NK-92 (cell line): ENCODE measurements around the gene AGBL4.

Experiments used
- DNase-seq: peaks from one replicate; lab custom pipeline; 2025; ENCODE audit not compliant: unreplicated experiment; lab: John Stamatoyannopoulos, UW

AGBL4 gene

DNA sequence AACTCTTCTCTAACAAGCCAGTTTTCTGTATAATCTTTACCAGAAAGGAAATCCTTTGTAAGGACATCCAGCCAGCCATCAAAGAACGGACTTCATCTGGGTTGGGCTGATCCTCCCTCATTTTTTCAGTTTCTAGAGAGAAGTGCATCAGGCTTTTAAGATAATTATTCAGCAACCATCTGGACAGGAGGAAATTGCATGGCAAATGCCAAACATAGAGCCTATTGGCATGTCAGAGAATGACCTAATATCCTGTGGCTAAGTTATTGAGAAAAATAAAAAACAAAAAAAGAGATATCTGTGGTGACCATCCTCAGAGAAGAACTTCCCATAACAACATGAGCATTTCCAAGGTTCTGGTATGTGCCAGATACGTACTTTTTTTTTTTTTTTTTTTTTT is 1172.1 kb downstream of the AGBL4 start:
- no peak for DNase-seq

DNA sequence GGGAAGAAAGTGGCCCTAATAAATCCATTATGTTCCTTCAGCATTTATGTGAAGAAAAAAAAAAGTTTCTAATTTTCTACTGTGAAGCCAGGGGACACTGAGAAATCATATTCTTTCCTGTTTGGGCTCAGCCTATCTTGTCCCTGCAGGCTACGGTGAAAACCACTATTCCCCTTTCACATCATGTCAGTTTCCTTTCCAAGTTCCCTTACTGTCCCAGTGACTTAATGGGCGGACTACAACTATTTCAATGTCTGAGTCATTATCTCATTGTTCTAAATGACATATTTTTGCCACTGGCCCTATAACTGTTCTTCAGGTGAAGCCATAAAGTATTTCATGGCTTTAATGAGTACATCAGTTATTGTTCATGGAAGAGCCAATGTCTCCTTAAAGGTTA is 1175.7 kb downstream of the AGBL4 start:
- no peak for DNase-seq

DNA sequence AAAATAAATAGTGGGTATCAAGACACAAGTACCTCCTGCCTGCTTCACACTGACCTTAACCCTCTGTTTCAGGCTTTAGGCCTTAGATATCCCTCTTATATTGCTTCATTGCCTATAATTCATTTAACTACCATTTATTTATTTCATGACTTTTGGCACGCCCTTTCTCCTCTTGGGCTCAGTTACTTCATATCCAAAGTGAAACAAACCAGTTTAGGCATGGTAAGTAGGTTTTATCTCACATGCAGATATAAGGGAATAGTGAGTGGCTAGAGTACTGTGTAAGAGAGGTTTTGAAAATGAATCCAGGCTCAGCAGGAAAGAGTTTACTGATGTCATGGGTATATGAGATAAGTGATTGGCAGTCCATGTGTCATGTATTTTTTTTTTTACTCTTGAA is 1177.3 kb downstream of the AGBL4 start:
- no peak for DNase-seq

DNA sequence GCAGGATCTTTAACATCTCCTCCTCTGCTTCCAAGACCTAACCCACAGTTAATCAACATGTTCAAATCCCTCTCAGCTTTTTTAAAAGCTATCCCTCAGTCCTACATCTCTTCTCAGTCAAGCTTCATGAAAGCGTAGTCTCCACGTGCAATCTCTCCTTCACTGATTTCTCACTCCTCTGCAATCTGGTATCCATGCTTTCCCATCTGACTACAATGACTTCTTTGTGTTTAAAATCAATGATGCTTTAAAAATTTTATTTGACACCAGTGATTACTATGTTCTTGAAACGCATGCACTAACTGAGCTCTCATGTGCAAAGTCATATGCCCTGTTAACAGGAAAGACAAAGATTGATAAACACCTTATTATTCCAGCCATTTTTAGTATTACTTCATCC is 1179.6 kb downstream of the AGBL4 start:
- no peak for DNase-seq

DNA sequence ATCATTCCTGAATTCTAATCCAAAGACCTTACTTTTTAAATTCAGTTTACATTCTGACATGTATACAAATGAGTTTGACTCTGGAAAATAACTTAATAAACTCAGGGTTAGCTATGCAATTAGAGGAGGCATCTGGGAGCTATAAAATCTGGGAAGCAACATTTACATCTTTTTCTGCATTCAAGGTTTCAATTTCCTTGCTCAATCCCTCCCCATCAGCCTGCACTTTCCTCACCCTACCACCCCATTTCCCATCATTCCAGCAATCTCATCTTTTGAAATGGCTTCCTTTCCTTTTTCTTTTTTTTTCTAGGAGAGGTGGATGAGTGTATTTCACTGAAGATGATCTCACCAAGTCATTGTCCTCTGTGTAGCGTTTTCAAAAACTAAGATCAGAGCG is 1181.8 kb downstream of the AGBL4 start:
- DNase-seq, result no peak

DNA sequence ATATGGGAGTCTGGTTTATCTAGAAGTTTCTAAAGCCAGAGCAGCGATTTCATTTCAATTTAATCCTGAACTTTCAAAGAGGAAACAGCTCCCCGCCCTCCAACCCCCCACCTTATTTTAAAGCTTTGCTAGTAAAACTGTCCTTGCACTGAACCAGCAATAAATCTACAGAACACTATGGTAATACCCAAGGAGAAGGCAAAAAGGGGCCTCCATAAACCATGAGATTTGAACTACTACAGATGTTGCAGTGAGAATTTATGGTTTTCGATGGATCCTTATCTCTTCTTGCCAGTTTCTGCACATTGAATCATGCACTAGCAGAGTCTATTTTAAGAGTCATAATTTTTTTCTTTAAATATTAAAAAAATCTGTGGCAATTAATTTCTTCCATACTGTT is 1182.3 kb downstream of the AGBL4 start:
- DNase-seq, result no peak

DNA sequence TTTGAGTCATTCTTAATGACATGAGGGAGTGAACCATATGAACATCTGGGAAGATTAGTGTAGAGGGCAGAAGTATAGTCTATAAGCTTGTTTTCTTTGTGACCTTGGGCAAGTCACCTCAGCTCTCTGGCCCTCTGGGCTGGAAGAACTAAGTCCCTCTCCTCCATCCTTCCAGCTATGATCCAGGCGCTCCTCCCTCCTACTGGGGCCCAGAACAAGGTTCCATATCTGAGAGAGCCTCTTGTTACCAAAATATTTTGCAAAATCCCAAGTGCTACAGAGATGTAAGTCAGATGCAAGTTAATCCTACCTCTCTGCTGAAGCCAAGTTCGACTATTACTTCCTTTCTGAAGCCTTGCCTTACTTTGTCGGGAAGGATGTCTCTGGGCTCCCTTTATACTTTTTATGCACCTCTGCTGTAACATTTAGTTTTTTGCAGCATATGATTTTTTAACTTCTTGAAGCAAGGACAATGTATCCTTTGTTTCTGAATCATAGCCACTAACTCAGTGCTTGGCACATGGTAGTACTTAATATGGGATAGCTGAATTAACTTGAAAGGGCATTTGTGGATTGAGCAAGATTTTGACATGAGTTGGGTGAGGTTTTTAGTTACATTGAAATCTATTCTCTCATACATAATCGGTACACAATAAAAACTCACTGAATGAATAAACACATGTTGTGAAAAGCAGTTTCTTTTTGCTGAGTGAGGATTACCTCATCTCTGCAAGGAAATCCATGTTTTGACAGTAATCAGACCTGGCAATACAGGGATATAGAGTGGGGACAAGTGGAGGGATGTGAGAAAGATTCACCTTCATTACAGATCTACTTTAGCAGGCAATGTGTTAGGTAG is 1192.4 kb downstream of the AGBL4 start:
- DNase-seq, result no peak

DNA sequence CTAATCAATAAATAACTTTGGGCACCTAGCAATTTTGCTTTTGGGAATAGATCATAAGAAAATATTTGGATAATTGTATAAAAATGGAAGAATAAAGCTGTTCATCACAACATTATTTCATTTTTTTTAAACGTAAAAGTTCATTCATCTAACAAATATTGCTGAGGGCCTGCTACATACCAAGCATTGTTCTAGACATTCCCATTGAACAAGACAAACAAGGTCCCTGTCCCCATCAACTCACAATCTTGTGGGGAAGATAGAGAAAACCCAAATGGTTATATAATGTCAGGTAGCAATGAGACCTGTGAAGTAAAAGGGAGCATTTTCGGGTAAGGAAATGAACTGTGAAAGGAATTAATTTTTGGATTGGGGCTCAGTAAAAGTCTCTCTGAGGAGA is 1193.0 kb downstream of the AGBL4 start:
- no peak for DNase-seq

DNA sequence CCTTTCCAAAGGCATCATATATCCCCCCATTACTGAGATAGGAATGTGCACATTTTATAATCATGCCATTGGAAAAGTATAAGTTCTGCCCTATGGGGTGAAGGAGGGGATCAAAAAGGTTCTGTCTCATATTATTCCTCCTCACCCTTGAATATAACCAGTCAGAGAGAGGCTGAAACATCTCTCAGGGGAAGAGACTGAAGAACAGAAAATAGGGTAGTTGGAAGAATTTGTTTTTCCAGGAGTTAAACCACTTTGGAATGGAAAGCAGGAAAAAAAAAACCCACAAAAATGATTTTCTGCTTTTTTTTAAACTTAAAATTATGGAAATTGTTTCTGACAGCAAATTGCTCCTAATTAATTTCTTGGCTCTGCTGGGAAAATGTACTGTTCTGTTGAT is 1194.3 kb downstream of the AGBL4 start:
- no peak for DNase-seq

DNA sequence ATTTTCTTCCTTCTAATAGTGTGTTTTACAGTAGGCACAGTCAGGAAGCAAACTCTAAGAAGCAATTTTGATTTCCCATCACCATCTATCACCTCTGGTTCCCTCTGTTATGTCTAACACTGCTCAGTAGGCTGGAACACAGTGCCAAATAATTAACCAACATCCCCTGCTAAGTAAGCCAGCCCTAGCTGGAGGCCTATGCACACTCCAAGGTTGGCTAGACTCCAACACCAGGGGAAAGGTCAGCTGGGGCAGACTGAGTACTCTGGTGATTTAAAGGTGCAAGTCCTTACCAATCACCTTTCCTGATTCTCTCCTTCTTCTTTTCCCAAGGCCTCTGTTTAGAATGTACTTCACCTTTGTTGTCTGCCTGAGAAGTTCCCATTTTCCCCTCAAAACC is 1200.6 kb downstream of the AGBL4 start:
- DNase-seq, result no peak

DNA sequence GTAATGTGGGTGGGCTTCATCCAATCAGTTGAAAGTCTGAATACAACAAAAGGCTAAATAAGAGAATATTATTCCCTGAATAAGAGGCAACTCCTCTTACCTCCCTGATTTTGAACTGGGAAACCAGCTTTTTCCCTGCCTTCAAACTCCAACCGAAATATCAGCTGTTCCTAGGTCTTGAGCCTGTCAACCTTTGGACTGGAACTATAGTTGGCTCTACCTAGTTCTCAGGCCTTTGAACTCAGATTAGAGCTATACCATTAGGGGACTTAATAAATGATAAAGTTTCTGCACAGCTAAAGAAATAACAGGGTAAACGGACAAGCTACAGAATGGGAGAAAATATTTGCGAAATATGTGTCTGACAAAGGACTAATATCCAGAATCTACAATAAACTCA is 1203.3 kb downstream of the AGBL4 start:
- DNase-seq, result no peak

DNA sequence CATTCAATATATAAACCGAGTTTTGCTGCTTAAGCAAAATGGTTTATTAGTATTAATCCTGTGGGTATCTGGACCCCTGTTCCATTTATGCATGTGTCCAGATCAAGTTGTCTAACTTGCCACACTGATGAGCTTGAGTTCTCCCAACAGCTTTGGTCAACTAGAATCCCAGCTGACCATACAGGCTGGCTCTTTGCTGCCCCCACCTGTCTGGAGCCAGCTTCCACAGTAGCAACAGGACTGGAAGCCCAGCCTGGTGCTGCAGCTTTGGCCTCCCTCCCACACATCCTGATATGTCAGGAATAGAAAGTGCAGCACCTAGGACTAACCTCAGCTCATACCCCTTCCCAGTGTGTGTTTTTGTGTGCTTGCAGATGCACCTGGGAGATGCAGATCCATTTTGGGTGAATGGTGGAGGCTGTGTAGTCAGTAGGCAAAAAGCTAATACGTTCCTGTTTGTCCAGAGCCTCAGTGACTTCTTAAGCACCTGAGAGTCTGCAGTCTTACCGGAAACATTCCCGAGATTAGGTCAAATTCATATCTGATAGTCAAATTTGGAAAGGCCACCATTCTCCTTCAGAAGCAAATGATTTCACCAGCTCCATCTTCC is 1206.1 kb downstream of the AGBL4 start:
- no peak for DNase-seq

DNA sequence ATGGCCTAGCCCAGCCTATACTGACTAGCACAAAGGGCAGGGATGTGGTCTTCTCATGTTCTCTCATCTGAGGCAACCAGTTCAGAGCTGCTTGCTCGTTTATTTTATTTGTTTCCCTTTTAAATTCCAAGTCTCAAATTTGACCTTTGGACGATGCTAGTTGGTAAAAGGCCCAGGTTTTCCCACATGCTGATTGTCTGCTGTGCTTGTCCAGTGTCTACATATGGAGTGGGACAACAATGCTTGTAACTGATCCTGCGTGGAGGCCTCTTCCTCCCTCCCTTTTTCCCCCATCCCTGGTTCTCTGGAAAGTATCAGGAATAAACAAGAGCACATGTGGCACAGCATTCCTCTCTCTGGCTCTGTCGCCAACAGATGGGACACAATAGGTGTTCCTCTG is 1213.0 kb downstream of the AGBL4 start:
- DNase-seq, result no peak

DNA sequence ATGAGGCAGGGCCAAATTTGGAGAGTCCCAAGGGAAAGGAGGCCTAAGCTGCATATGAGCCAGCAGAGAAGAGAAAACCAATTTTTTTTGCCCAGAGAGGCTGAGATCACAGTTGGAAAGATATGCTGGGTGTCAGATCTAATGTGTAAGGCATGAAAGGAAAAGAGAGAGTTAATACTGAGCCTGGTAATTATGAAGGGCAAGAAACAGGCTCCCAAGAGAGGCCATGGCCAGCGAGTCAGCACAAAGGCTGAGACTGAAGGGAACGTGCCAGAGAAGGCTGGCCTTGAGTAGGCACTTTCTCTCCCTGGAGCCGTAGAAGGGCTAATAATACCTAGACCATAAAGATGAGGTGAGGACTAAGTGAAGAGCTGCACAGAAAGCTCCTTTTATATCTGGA is 1215.3 kb downstream of the AGBL4 start:
- no peak for DNase-seq

DNA sequence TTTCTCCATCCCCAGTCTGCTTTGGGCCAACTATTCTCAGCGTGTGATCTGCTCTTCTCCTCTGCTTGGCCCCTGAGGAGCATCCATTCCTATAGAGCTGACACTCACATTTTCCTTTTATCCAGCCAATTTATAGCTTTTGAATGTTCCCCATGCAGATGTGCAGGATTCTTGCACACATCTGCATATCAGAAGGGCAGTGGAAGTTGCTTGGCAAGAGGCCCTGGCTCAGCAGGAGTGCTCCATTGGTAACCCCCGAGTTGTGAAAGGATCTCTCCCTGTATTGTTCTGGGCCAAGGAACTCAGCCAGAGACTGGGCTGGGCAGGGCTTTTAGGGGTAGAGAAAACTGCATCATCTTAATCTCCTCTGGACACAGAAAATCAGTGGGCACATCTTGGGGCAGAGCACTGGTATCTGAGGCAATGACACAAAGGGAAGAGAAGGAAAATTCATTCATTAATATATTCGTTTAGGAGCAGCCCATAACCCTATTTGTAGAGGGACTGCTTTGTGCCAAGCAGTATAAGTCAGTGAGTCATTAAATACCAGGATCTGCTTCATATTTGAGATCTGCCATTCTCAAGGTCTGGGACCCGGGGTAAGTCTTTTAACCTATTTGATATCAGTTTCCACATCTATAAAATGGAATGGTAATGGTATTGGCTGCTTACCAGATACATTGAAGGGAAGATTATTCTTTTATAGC is 1216.0 kb downstream of the AGBL4 start:
- DNase-seq, result no peak

DNA sequence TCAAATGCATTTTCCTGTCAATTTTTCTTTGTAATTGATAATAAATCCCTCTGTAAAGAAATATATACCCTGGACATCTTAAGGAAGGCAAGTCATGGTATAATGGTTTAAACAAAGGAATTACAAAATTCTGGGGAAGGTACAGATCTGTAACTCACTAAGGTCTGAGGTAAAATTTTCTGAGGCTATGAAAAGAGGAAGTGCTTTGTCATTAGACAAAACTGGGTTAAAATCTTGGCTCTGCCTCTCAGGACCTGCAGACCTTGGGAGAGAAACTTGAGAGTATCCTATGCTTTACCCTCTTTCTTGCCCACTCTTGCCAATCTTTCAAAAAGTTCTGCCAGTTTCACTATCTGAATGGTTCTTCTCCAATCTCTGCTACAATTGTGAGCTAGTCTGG is 1220.3 kb downstream of the AGBL4 start:
- no peak for DNase-seq

DNA sequence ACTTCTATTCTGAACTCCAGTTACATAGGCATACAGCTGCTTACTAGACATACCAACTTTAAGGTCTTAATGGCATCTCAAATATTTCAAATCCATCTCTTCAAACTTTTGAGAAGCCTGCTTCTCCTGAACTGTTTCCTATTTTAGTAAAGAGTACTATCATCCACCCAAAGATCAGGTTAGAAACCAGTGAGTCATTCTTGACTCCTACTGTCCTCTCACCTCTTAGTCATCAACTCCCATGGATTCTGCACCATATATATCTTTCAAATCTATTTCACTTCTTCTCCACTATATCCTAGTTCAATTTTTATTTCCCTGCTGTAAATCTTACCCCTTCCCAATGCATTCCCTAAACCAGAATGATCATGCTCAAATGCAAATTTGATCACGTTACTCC is 1228.9 kb downstream of the AGBL4 start:
- no peak for DNase-seq

DNA sequence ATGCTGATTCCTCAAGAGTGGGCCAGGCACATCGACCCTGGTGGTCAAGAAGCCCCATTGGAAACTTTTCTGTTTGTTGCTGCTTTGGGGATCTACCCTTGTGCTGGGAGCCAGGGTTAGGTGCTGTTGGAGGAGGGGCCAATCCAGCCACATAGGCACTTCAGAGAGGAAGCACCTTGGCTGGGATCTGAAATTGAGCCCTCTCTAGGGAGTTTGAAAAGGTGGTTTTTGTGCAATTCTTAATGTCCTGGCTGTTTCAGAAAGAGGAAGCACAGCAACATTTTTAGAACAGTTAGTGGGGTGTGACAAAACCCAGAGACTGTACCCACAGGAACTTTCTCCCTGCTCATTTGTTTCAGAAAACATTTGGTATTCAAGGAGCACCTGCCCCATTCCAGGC is 1229.9 kb downstream of the AGBL4 start:
- no peak for DNase-seq

DNA sequence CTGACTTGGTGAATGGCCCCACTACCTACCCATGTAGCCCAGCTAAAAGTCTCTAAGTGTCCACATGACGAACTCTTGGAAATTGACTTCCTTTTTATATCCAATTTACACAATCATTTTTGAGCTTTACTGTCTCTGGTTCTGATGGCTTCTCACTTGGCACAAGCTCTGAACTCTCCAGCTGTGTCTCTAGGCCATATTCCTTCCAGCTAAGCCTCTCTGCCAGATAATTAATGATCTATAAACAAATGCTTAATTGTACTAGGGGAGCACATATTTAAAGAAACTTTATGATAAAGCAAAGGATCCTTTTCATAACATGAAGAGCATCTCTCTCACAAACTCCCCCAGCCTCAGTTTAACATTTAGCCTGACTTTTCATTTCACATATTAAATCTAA is 1230.8 kb downstream of the AGBL4 start:
- no peak for DNase-seq

DNA sequence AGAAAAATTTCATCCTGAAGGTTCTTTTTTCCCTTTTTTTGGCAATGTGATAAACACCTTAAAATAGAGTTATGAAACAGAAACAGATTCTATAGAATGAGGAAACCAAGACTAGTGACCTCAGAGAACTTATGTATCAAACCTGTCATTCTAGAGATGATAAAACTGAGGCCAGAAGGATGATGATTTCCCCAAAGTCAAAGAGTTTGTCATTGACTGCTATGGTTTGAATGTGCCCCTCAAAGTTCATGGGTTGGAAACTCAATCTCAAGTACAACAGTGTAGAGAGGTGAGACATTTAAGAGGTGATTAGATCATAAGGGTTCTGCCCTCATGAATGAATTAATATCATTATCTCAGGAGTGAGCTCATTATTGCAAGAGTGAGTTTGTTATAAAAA is 1233.4 kb downstream of the AGBL4 start:
- no peak for DNase-seq

DNA sequence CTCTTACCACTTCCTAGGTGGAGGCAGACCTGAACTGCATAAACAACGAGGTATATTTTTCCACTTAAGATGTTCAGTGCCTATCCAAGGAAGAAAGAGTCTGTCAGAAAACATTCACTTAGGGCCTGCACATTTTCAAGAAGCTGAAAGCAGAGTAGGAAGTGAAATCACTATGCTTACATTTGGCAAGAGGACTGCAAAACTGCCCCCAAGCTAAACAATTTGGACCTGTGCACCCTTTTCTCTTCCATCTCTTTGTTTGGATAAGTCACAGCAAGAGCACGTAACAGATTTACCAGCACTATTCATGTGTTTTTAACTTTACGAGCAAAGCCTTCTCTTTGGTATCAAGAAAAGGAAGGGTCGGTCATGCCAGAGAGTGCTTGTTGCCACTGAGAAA is 1233.9 kb downstream of the AGBL4 start:
- no peak for DNase-seq

DNA sequence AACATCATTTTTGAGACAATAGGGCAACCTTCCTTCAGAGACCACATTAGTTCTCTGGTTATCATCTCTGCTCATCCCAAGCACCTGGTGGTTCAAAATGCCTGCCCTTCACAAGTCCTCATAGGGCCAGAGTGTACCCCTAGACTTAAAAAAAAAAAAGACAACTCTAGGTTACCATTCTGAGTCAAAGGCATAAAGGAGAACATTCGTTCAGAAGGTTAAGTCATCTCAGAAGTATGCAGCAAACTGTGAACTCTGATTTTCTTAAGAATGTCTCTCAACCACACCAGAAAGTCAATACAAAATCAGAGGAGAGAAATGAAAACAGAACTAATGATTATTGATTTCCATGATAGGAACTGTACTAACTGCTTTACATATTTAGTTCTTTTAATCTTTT is 1237.9 kb downstream of the AGBL4 start:
- no peak for DNase-seq
